Lower leg skin (tissue), 3 donors: ENCODE results near the gene NBPF4.

ENCODE experiments used
- POLR2A ChIP-seq, 2 donors: fragments of 450-650 bp; IDR thresholded peaks; one replicate each; pipeline ENCODE4 v1.6.1; 2016 to 2017; ENCODE audit warnings: antibody characterized with exemption in 2 of 2, mild to moderate bottlenecking in 1 of 2, moderate library complexity in 1 of 2
- TF ChIP-seq, protein P1 (sequence below), 3 donors: fragments of 450-650 bp; IDR thresholded peaks; one replicate each; pipeline ENCODE4 v1.5.1; 2016; ENCODE audit warnings: antibody characterized with exemption in 3 of 3, mild to moderate bottlenecking in 3 of 3, moderate library complexity in 2 of 3

DNA sequence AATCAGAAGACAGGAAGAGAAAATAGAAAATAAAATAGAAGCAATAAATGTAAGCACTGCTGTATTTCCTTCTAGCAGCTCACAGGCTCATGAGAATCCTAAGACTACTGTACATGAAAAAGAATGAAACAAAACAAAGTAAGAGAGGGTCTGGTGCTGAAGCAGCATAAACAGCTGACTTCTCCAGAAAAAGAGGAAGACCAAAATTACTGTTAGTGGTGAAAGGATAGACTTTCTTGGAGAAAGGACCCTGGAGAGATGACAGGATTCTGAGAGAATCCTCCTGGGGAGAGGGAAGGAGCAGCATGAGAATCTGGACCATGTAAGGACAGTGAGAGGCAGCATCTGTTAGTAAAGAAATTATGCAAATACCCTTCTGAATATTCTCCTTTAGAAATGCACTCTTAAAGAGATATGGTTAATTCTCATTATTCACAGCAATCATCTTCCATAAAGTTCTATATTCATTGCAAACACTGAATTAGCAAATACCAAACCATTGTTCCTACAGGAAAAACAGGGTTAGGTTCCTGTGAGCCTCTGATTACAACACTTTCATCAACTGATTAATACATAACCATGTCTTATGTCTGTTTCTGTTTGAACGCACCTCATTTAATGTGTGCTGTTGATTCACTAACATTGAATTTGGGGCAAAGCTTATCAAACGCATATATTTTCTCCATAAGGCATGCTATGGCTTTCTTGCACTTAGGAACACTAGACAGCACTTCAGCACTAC, 60.7 kb downstream of the NBPF4 start:
- TF ChIP-seq, protein P1, sequence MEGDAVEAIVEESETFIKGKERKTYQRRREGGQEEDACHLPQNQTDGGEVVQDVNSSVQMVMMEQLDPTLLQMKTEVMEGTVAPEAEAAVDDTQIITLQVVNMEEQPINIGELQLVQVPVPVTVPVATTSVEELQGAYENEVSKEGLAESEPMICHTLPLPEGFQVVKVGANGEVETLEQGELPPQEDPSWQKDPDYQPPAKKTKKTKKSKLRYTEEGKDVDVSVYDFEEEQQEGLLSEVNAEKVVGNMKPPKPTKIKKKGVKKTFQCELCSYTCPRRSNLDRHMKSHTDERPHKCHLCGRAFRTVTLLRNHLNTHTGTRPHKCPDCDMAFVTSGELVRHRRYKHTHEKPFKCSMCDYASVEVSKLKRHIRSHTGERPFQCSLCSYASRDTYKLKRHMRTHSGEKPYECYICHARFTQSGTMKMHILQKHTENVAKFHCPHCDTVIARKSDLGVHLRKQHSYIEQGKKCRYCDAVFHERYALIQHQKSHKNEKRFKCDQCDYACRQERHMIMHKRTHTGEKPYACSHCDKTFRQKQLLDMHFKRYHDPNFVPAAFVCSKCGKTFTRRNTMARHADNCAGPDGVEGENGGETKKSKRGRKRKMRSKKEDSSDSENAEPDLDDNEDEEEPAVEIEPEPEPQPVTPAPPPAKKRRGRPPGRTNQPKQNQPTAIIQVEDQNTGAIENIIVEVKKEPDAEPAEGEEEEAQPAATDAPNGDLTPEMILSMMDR (IDR thresholded peaks at IDR 0.05), result no peak
- TF ChIP-seq POLR2A (IDR thresholded peaks at IDR 0.05), result no peak
